ENCODE measurements around the gene FYN.
"Not testable (repeated sequence)": the region's sequence is repeated elsewhere in the genome, so short reads cannot be mapped to it uniquely, and the experiment has no call there.

FYN gene

DNA sequence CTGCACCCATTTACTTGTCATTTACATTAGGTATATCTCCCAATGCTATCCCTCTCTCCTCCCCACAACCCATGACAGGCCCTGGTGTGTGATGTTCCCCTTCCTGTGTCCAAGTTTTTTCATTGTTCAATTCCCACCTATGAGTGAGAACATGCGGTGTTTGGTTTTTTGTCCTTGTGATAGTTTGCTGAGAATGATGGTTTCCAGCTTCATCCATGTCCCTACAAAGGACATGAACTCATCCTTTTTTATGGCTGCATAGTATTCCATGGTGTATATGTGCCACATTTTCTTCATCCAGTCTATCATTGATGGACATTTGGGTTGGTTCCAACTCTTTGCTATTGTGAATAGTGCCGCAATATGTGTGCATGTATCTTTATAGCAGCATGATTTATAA lies 87.1 kb downstream of the FYN start:
- DNase-seq: not testable (repeated sequence)

DNA sequence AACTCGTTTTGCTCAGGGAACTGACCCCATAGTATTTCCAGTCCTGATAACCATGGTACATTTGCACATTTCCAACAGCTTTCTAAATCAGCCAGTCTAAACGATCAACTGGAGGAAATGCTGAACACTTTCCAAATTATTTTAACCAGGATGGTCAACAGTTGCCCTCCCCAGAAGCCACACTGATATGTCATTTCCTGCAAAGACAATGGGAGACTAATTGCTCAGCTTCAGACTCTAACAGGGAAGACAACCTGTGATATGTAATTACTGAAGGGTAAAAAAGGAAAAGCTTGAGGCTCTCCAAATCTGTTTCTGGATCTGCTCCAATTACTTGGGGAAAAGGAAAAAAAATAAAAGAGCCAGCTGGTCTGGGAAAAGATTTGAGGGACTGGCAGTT lies 88.8 kb downstream of the FYN start:
- DNase-seq: peak; percentile 78

GRCh38 chr6:111782887-111783466 lies 90.3 kb downstream of the FYN start:
- DNase-seq: no peak

- no peak for DNase-seq
Measured at GRCh38 chr6:111782192-111782809, 91.0 kb downstream of the FYN start.

- no peak for DNase-seq
Measured at GRCh38 chr6:111781041-111781708, 92.1 kb downstream of the FYN start.

- no peak for DNase-seq
Measured at GRCh38 chr6:111780393-111780792, 92.9 kb downstream of the FYN start.

DNA sequence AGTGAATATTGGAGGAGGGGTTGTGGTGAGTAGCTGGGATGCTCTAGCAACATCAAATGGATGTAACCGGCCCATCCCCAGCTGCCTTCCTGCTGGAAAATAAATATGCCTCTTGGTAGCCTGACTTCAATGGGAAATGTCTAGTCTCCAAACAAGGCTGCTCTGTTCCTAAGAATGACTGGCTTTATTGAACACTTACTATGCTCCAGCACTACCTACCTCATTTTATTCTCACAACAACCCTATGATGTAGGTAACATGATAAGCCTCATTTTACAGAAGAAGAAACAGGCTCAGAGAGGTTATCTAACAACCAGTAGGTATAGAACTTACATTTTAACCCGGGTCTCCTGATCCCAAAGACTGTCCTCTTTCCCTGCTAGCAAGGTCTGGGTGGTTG lies 93.6 kb downstream of the FYN start:
- no peak for DNase-seq

DNA sequence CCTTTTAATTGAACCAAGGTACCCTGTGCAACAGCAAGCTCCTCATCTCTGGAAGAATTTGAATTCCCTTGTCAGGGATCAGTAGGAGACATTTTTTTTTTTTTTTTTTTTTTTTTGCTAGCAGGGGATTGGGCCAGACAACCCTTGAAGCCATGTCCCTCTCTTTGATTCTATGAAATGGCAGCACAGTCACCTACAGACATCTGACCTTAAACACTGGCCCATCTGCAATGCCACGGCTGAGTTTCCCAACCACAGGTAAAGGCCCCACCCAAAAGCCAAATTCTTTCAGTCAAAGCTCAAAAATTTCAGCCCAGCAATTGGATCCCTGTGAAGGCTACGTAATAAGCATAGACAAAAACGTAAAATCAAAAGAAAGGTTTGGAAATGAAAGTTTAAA lies 94.2 kb downstream of the FYN start:
- no peak for DNase-seq

- no peak for DNase-seq
Measured at GRCh38 chr6:111777357-111777756, 95.9 kb downstream of the FYN start.

DNA sequence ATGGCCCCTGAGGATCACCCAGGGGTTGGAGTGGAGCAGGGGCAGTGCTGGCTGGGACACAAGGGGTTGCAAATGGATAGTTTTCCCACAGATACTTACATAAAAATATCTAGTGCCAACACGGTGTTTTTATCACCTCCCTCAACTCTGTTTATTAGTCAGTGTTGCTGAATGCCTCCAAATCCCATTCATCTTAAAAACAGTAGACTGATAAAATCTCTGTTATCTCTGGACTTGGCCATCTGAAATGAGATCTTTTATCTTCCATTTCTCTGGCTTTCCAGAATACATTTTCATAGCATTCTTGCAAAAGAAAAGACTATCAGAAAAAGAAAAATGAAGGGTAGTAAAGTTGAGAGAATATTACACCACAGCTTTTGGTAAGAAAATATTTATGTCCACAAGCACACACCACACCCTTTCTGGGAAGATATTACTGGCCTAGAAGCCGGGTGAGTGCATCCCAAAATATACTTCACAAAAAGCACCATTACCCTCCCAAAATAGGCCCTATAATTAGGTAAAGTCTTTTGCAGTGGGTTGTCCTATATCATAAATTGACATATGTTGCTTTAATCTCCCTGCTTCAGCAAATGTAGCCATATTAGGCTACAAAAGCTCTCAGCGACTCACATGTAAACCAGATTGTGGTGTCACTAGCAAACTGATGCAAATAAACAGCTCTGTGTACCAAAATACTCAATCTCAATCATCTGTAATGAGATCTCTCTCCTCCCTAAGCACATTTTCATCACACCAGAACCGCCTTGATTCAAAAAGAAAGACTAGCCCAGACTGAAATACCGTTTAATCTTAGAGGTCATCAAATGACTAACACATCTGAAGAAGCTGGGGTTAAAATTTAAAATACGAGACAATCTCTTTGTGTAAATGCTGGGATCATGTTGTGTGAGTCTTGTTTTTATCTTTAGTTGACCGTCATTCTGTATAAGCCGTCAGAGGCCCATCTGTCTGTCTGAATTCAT lies 96.7 kb downstream of the FYN start:
- DNase-seq: no peak

DNA sequence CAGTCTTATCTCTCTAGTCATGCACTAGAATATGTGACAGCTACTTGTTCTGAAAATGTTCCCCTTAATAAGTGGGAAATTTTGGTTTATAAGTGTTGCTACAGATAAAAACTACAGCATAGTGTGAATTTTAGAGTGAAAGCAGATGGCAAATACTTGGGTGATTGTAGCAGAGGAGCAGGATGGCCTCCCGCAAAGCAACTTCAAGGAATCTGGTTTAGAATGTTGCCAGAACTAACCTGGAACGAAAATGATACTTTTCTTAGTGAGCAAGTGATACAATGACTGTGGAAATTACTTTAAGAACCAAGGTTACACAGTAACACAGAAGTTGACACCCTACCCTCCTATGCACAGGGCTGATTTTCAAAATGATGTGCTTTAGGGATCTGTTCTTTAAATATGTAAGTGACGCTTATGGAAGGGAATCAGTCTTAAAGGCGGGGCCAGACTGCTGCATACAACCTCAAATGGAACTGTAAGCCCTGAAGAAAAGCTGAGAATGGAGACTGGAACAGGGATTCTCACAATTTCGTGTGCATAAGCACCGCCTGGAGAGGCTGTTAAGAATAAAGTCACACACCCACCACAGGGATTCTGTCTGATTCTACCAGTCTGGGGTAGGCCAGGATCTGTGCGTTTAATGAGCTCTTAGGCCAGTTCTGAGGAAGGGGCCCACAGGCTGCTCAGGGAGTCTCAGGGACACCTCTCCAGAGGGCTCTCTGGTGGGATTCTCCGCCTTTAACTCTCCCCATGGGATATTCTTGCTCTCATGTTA lies 97.9 kb downstream of the FYN start:
- DNase-seq: no peak

DNA sequence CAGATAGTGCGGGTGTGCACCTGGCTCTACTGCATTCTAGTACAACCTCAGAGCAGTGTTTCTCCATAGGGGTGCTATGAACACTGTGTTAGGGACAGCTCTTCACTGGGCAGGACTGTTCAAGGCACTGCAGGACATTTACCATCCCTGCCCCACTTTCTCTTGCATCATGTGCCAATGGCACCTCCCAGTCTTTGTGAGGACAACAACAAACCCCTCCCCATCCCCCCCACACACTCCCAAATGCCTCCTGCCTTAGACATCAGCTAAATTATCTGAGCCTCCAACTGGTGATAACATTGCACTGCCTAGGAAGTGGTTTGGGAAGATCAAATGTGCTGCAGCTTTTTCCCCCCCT lies 98.9 kb downstream of the FYN start:
- DNase-seq: no peak

DNA sequence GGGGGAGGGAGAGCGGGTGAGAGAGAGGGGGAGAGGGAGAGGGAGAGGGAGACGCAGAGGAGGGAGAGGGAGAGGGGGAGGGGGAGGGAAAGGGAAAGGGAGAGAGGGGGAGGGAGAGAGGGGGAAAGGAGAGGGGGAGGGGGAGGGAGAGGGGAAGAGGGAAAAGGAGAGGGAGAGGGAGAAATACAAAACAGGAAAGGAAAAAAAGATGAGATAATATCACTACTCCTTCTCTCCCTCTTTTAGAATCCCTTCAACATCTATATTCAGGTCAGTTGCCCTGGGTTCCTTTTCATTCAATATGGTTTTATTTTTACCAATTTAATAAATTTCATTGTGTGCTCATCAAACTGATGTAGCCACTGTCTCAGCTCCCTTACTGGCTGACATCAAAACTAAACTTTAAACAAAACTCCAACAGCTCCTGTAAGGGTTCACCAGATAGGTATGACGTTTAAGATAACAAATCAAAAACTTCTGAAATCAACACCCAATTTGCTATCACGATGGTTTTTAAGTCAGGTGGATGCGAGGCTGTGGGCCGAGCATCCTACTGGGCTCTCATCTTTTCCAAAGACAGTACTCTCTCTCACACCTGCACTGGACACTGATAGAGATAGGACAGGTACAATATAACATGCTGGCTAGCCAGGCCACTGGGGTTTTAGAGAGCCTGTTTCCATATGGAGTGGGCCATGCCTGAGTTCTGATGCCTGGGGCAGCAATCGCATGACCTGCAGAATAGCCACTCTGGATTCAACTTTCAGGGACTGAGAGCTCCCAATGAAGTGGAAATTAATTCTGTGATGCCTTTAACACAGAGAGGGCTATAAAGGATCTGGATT lies 99.5 kb downstream of the FYN start:
- no peak for DNase-seq

- no peak for DNase-seq
Measured at GRCh38 chr6:111772381-111772780, 100.9 kb downstream of the FYN start.

DNA sequence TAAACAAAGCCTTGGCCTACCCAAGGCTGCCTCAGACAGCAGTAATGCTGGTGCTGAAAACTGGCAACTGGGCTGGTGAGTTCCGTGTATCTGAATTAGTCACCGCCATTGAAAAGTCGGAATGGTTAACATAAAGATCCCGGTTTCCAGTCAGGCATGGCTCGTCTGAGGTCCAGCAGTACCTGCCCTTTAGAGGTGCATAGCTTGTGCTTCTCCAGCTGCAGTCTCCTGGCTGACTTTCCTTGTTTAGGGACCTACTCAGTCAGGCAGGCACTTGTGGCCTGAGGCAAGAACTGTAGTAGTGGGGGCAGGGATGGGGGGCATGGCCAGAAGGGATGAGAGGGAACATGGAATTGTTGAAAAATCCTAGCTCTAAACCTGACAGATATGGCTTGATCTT lies 101.6 kb downstream of the FYN start:
- DNase-seq: no peak

- DNase-seq: no peak
Measured at GRCh38 chr6:111771094-111771432, 102.2 kb downstream of the FYN start.

DNA sequence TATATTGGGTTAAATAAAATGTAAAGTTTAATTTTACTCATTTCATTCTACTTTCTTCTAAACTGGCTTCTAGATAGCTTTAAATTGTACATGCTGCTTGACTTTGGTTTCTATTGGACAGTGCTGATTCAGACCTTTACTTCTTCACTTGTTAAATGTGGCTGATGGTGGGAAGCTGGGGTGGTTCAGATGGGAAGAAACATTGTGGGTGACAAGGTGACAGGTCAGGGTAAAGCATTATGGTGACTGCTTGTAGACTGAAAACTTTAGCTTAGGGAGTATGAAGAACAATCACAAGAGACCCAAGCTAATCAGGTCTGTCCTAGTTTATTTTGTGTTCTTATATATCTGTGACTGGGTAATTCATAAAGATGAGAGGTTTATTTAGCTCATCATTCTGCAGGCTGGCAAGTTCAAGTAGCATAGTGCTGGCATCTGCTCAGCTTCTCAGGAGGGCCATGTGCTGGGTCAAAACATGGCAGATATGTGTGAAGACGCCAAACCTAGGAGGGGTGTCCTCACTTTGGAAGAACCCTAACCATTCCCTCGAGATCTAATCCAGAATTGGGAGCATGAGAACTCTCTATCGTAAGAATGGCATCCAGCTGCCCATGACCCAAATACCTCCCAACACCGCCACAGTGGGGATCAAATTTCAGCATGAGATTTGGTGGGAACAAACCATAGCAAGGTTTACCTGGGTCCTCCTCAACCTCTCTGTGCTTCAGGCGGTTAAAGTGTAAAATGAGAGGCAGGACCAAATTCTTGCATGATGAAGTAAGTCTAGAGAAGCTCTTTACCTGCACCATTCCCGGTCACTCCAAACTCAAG lies 102.8 kb downstream of the FYN start:
- no peak for DNase-seq

- no peak for DNase-seq
Measured at GRCh38 chr6:111769365-111770152, 103.7 kb downstream of the FYN start.

GRCh38 chr6:111768431-111768770 lies 104.9 kb downstream of the FYN start:
- DNase-seq: no peak

GRCh38 chr6:111767752-111768430 lies 105.4 kb downstream of the FYN start:
- DNase-seq: no peak

All from NCI-H1105 (cell line).